ENCODE measurements around the gene OPCML.
"Not testable (repeated sequence)": the region's sequence is repeated elsewhere in the genome, so short reads cannot be mapped to it uniquely, and the experiment has no call there.

The OPCML gene

GRCh38 chr11:132379540-132379939, 1152.8 kb downstream of the OPCML start:
- TF ChIP-seq CTCF (IDR thresholded peaks at IDR 0.05; ENCODE audit: extremely low read depth, missing control alignments): no peak

GRCh38 chr11:132373405-132374143, 1158.7 kb downstream of the OPCML start:
- no peak for DNase-seq (ENCODE audit: low spot score)
- TF ChIP-seq CTCF (IDR thresholded peaks at IDR 0.05; ENCODE audit: extremely low read depth, missing control alignments): no peak

More at GRCh38 chr11:132379540-132379939, 1152.8 kb downstream of the OPCML start:
- DNase-seq (ENCODE audit: low spot score): no peak

GRCh38 chr11:132370114-132370513, 1162.2 kb downstream of the OPCML start:
- not testable (repeated sequence) for DNase-seq (ENCODE audit: low spot score)

- DNase-seq (ENCODE audit: low spot score): no peak
- no peak for TF ChIP-seq CTCF (IDR thresholded peaks at IDR 0.05; ENCODE audit: extremely low read depth, missing control alignments)
Measured at GRCh38 chr11:132367293-132367692, 1165.0 kb downstream of the OPCML start.

- TF ChIP-seq CTCF (IDR thresholded peaks at IDR 0.05; ENCODE audit: extremely low read depth, missing control alignments): no peak
- no peak for DNase-seq (ENCODE audit: low spot score)
Measured at GRCh38 chr11:132365650-132366049, 1166.7 kb downstream of the OPCML start.
